ENCODE results near the gene PLBD2. TPM values are rescaled to one million over a fixed set of nuclear protein-coding genes. Genes with fewer than 3 reads are reported as not detected.

The PLBD2 gene
- total and polyA plus RNA-seq, 9 of the 15 experiments (the other 6 are each of a cell fraction or from before 2014, with no cell fraction given), result 2.4 to 37.4 (median 6.0) TPM

GRCh38 chr12:113416091-113416754, 57.8 kb downstream of the PLBD2 start:
- Histone ChIP-seq H2AFZ (ENCODE audit: low read depth, low read length) (peak overlapping the region; percentile 74), H3K4me3 (no peak overlapping the region), H3K79me2 (ENCODE audit: control insufficient read depth, insufficient read depth, low read length) (no peaks in the 10 kb centered on the region), H3K4me1 (replicated peaks in 1 of 2; ENCODE audit: control insufficient read depth in 2 of 2, insufficient read depth in 2 of 2, low read length in 2 of 2) (peaks cover 17 to 23% of the 10 kb centered on the region in 2 experiments), H3K4me2 (ENCODE audit: insufficient read depth, low read length) (peak overlapping the region; percentile 32; the same call in 1 of the 2 replicates), H3K9ac (ENCODE audit: insufficient read depth in 1 of 2, low read depth in 2 of 2, low read length in 2 of 2) (peak overlapping the region in 1 of 2 experiments; percentile 48; a peak in 1 of 4 replicates), H3K27ac (ENCODE audit: extremely low read depth, low read depth, low read length) (peak overlapping the region; percentile 41; the same call in 2 of the 3 replicates), H3K9me3 (replicated peaks; ENCODE audit: control insufficient read depth, insufficient read depth, low read depth, low read length) (no peaks in the 10 kb centered on the region; the same call in 1 of the 2 replicates), H3K36me3 (ENCODE audit: control insufficient read depth, insufficient read depth, low read length) (no peaks in the 10 kb centered on the region), H3K27me3 (ENCODE audit: control insufficient read depth in 2 of 2, insufficient read depth in 2 of 2, low read length in 2 of 2) (no peaks in the 10 kb centered on the region), H4K20me1 (replicated peaks; ENCODE audit: control insufficient read depth, insufficient read depth, low read length) (no peaks in the 10 kb centered on the region), H3K9me1 (ENCODE audit: control insufficient read depth, insufficient read depth, low read length) (no peaks in the 10 kb centered on the region)
- 5% methylated on average over 6 of the region's 6 CpGs for WGBS (ENCODE audit: insufficient coverage, low coverage, missing lambda C conversion rate)
- peak; percentile 85 for ATAC-seq
- BruUV-seq (replicated peaks), result no TSS peak
- CTCF ChIA-PET (ENCODE audit: low intra/inter-chr PET ratio), result no interaction called here
- peak; percentile 84 for FAIRE-seq
- intact Hi-C loops (cut with micrococcal nuclease), result no loop called here
- POLR2A ChIA-PET, result interaction anchor here (1.3 kb wide), 1 partner anchor 8 kb away, joined by 3 read pairs; no protein-coding TSS in a partner anchor
- DNase-seq (ENCODE audit: extremely low read depth in 1 of 4, low spot score in 3 of 4), result peak in 3 of 4 experiments; percentile 35 to 76 (median 56)
- in situ Hi-C loops (cut with MboI), result loop anchor here (25.0 kb wide), 1 partner anchor 229 kb away; the partner anchor contains the start of genes DDX54 and RITA1
- TF ChIP-seq, protein P1, sequence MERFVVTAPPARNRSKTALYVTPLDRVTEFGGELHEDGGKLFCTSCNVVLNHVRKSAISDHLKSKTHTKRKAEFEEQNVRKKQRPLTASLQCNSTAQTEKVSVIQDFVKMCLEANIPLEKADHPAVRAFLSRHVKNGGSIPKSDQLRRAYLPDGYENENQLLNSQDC (CRISPR knock-in tag; IDR thresholded peaks at IDR 0.05), result no peak
- TF ChIP-seq SAP30 (IDR thresholded peaks at IDR 0.05; ENCODE audit: borderline replicate concordance, insufficient read depth, low read depth, low read length, poor library complexity, severe bottlenecking), result no peak
- TF ChIP-seq CHCHD3 (CRISPR knock-in tag; IDR thresholded peaks at IDR 0.05), result no peak
- TF ChIP-seq HNRNPL (IDR thresholded peaks at IDR 0.05; ENCODE audit: low read depth, low read length), result no peak
- TF ChIP-seq MED1 (CRISPR knock-in tag; IDR thresholded peaks at IDR 0.05; ENCODE audit: borderline replicate concordance), result no peak
- TF ChIP-seq SIN3B (IDR thresholded peaks at IDR 0.05; ENCODE audit: low read depth), result no peak
- TF ChIP-seq MEIS2 (IDR thresholded peaks at IDR 0.05; ENCODE audit: partially characterized antibody), result peak; percentile 44
- no peak for TF ChIP-seq NR1H2 (CRISPR knock-in tag; IDR thresholded peaks at IDR 0.05)
- TF ChIP-seq, protein P2, sequence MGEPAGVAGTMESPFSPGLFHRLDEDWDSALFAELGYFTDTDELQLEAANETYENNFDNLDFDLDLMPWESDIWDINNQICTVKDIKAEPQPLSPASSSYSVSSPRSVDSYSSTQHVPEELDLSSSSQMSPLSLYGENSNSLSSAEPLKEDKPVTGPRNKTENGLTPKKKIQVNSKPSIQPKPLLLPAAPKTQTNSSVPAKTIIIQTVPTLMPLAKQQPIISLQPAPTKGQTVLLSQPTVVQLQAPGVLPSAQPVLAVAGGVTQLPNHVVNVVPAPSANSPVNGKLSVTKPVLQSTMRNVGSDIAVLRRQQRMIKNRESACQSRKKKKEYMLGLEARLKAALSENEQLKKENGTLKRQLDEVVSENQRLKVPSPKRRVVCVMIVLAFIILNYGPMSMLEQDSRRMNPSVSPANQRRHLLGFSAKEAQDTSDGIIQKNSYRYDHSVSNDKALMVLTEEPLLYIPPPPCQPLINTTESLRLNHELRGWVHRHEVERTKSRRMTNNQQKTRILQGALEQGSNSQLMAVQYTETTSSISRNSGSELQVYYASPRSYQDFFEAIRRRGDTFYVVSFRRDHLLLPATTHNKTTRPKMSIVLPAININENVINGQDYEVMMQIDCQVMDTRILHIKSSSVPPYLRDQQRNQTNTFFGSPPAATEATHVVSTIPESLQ (CRISPR knock-in tag; IDR thresholded peaks at IDR 0.05), result no peak
- TF ChIP-seq TFAM (CRISPR knock-in tag; conservative IDR thresholded peaks at IDR 0.05), result no peak
- TF ChIP-seq, protein P3, sequence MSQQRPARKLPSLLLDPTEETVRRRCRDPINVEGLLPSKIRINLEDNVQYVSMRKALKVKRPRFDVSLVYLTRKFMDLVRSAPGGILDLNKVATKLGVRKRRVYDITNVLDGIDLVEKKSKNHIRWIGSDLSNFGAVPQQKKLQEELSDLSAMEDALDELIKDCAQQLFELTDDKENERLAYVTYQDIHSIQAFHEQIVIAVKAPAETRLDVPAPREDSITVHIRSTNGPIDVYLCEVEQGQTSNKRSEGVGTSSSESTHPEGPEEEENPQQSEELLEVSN (IDR thresholded peaks at IDR 0.05; ENCODE audit: borderline replicate concordance in 1 of 2, extremely low read depth in 1 of 2, insufficient read depth in 1 of 2, insufficient read length in 1 of 2, low read depth in 1 of 2, low read length in 1 of 2, poor library complexity in 1 of 2, severe bottlenecking in 1 of 2), result peak in 1 of 2 experiments; percentile 34
- no peak for TF ChIP-seq ILF3 (IDR thresholded peaks at IDR 0.05; ENCODE audit: borderline replicate concordance)
- no peak for TF ChIP-seq TBL1XR1 (IDR thresholded peaks at IDR 0.05; ENCODE audit: low read length in 2 of 2)

Data from K562 (cell line).